Lower leg skin (tissue), 3 donors: ENCODE measurements around the gene ZNF205.

Experiments
- POLR2A ChIP-seq, 2 donors: fragments of 450-650 bp; IDR thresholded peaks; one replicate each; pipeline ENCODE4 v1.6.1; 2016 to 2017; ENCODE audit warnings: antibody characterized with exemption in 2 of 2, mild to moderate bottlenecking in 1 of 2, moderate library complexity in 1 of 2
- TF ChIP-seq, protein P1 (sequence below), 3 donors: fragments of 450-650 bp; IDR thresholded peaks; one replicate each; pipeline ENCODE4 v1.5.1; 2016; ENCODE audit warnings: antibody characterized with exemption in 3 of 3, mild to moderate bottlenecking in 3 of 3, moderate library complexity in 2 of 3

DNA sequence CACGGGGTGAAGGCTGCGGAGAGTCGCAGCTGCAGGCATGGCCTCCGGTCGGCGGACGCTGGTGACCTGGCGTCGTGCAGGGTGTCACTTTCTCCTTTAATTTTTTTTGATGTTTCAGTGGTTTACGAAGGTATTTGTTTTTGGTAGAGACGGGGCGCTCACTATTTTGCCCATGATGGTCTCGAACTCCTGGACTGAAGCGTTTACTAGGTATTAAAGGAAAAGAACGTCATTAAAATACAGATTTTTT, 39.6 kb downstream of the ZNF205 start:
- TF ChIP-seq, protein P1, sequence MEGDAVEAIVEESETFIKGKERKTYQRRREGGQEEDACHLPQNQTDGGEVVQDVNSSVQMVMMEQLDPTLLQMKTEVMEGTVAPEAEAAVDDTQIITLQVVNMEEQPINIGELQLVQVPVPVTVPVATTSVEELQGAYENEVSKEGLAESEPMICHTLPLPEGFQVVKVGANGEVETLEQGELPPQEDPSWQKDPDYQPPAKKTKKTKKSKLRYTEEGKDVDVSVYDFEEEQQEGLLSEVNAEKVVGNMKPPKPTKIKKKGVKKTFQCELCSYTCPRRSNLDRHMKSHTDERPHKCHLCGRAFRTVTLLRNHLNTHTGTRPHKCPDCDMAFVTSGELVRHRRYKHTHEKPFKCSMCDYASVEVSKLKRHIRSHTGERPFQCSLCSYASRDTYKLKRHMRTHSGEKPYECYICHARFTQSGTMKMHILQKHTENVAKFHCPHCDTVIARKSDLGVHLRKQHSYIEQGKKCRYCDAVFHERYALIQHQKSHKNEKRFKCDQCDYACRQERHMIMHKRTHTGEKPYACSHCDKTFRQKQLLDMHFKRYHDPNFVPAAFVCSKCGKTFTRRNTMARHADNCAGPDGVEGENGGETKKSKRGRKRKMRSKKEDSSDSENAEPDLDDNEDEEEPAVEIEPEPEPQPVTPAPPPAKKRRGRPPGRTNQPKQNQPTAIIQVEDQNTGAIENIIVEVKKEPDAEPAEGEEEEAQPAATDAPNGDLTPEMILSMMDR (IDR thresholded peaks at IDR 0.05): no peak
- TF ChIP-seq POLR2A (IDR thresholded peaks at IDR 0.05): no peak
